Measurements from ENCODE around the gene VPS52.

The VPS52 gene

GRCh38 chr6:33248643-33248931 is 23.1 kb downstream of the VPS52 start (continued):
- no peak for TF ChIP-seq KLF10 (tag by site-specific recombination; IDR thresholded peaks at IDR 0.05)
- TF ChIP-seq ZNF416 (tag by site-specific recombination; IDR thresholded peaks at IDR 0.05) = no peak
- TF ChIP-seq, protein P1, sequence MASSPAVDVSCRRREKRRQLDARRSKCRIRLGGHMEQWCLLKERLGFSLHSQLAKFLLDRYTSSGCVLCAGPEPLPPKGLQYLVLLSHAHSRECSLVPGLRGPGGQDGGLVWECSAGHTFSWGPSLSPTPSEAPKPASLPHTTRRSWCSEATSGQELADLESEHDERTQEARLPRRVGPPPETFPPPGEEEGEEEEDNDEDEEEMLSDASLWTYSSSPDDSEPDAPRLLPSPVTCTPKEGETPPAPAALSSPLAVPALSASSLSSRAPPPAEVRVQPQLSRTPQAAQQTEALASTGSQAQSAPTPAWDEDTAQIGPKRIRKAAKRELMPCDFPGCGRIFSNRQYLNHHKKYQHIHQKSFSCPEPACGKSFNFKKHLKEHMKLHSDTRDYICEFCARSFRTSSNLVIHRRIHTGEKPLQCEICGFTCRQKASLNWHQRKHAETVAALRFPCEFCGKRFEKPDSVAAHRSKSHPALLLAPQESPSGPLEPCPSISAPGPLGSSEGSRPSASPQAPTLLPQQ (tag by site-specific recombination; IDR thresholded peaks at IDR 0.05) = no peak
- no peak for TF ChIP-seq ZNF621 (tag by site-specific recombination; IDR thresholded peaks at IDR 0.05)
- peak; percentile 56; the same call in 1 of the 2 replicates for TF ChIP-seq ZNF2 (tag by site-specific recombination; IDR thresholded peaks at IDR 0.05)
- no peak for TF ChIP-seq WT1 (tag by site-specific recombination; IDR thresholded peaks at IDR 0.05)
- TF ChIP-seq MZF1 (tag by site-specific recombination; IDR thresholded peaks at IDR 0.05; ENCODE audit: borderline replicate concordance) = no peak; the same call in 1 of the 2 replicates
- TF ChIP-seq ZNF423 (tag by site-specific recombination; IDR thresholded peaks at IDR 0.05) = no peak
- TF ChIP-seq, protein P2, sequence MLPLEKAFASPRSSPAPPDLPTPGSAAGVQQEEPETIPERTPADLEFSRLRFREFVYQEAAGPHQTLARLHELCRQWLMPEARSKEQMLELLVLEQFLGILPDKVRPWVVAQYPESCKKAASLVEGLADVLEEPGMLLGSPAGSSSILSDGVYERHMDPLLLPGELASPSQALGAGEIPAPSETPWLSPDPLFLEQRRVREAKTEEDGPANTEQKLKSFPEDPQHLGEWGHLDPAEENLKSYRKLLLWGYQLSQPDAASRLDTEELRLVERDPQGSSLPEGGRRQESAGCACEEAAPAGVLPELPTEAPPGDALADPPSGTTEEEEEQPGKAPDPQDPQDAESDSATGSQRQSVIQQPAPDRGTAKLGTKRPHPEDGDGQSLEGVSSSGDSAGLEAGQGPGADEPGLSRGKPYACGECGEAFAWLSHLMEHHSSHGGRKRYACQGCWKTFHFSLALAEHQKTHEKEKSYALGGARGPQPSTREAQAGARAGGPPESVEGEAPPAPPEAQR (tag by site-specific recombination; IDR thresholded peaks at IDR 0.05) = no peak
- TF ChIP-seq, protein P3, sequence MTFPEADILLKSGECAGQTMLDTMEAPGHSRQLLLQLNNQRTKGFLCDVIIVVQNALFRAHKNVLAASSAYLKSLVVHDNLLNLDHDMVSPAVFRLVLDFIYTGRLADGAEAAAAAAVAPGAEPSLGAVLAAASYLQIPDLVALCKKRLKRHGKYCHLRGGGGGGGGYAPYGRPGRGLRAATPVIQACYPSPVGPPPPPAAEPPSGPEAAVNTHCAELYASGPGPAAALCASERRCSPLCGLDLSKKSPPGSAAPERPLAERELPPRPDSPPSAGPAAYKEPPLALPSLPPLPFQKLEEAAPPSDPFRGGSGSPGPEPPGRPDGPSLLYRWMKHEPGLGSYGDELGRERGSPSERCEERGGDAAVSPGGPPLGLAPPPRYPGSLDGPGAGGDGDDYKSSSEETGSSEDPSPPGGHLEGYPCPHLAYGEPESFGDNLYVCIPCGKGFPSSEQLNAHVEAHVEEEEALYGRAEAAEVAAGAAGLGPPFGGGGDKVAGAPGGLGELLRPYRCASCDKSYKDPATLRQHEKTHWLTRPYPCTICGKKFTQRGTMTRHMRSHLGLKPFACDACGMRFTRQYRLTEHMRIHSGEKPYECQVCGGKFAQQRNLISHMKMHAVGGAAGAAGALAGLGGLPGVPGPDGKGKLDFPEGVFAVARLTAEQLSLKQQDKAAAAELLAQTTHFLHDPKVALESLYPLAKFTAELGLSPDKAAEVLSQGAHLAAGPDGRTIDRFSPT (tag by site-specific recombination; IDR thresholded peaks at IDR 0.05) = no peak
- no peak for TF ChIP-seq ZIC2 (tag by site-specific recombination; IDR thresholded peaks at IDR 0.05)
- no peak for TF ChIP-seq ZNF76 (tag by site-specific recombination; IDR thresholded peaks at IDR 0.05; ENCODE audit: borderline replicate concordance, low read depth)
- TF ChIP-seq HOXA7 (CRISPR knock-in tag; IDR thresholded peaks at IDR 0.05; ENCODE audit: borderline replicate concordance) = no peak
- TF ChIP-seq, protein P4, sequence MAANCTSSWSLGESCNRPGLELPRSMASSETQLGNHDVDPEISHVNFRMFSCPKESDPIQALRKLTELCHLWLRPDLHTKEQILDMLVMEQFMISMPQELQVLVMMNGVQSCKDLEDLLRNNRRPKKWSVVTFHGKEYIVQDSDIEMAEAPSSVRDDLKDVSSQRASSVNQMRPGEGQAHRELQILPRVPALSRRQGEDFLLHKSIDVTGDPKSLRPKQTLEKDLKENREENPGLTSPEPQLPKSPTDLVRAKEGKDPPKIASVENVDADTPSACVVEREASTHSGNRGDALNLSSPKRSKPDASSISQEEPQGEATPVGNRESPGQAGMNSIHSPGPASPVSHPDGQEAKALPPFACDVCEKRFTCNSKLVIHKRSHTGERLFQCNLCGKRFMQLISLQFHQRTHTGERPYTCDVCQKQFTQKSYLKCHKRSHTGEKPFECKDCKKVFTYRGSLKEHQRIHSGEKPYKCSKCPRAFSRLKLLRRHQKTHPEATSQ (tag by site-specific recombination; IDR thresholded peaks at IDR 0.05) = no peak
- no peak for TF ChIP-seq ZNF214 (tag by site-specific recombination; IDR thresholded peaks at IDR 0.05; ENCODE audit: borderline replicate concordance)
- no peak for TF ChIP-seq PRDM10 (tag by site-specific recombination; IDR thresholded peaks at IDR 0.05)
- no peak for TF ChIP-seq ZNF654 (tag by site-specific recombination; IDR thresholded peaks at IDR 0.05; ENCODE audit: low read depth)
- TF ChIP-seq KLF16 (tag by site-specific recombination; IDR thresholded peaks at IDR 0.05) = no peak
- TF ChIP-seq ZNF639 (tag by site-specific recombination; IDR thresholded peaks at IDR 0.05) = no peak
- no peak for TF ChIP-seq OVOL3 (tag by site-specific recombination; IDR thresholded peaks at IDR 0.05)
- no peak for TF ChIP-seq ZBTB8A (tag by site-specific recombination; IDR thresholded peaks at IDR 0.05)
- no peak for TF ChIP-seq YY1 (tag by site-specific recombination; IDR thresholded peaks at IDR 0.05)
- TF ChIP-seq, protein P5, sequence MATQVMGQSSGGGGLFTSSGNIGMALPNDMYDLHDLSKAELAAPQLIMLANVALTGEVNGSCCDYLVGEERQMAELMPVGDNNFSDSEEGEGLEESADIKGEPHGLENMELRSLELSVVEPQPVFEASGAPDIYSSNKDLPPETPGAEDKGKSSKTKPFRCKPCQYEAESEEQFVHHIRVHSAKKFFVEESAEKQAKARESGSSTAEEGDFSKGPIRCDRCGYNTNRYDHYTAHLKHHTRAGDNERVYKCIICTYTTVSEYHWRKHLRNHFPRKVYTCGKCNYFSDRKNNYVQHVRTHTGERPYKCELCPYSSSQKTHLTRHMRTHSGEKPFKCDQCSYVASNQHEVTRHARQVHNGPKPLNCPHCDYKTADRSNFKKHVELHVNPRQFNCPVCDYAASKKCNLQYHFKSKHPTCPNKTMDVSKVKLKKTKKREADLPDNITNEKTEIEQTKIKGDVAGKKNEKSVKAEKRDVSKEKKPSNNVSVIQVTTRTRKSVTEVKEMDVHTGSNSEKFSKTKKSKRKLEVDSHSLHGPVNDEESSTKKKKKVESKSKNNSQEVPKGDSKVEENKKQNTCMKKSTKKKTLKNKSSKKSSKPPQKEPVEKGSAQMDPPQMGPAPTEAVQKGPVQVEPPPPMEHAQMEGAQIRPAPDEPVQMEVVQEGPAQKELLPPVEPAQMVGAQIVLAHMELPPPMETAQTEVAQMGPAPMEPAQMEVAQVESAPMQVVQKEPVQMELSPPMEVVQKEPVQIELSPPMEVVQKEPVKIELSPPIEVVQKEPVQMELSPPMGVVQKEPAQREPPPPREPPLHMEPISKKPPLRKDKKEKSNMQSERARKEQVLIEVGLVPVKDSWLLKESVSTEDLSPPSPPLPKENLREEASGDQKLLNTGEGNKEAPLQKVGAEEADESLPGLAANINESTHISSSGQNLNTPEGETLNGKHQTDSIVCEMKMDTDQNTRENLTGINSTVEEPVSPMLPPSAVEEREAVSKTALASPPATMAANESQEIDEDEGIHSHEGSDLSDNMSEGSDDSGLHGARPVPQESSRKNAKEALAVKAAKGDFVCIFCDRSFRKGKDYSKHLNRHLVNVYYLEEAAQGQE (tag by site-specific recombination; IDR thresholded peaks at IDR 0.05) = no peak
- no peak for TF ChIP-seq ZNF18 (tag by site-specific recombination; IDR thresholded peaks at IDR 0.05)
